ENCODE measurements around the gene EDNRB.

DNA sequence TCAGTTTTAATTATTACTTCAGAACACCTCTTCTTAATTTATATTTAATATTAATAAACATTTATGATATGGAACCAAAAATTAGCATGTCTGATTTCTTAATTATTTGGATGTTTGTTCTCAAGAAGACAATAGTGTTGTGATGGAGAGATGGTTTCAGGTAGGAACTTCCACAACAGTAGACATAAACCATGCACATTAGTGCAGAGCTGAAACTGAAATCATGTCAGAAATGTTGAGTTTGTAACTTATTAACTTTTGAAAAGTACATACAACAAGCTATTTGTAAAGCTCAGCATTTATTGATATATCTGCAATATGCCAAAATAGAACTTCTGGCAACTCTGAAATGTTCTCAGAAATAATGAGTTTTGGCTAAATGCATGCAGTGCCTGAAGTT, 11.8 kb upstream of the EDNRB start:
- TF ChIP-seq, protein P1, sequence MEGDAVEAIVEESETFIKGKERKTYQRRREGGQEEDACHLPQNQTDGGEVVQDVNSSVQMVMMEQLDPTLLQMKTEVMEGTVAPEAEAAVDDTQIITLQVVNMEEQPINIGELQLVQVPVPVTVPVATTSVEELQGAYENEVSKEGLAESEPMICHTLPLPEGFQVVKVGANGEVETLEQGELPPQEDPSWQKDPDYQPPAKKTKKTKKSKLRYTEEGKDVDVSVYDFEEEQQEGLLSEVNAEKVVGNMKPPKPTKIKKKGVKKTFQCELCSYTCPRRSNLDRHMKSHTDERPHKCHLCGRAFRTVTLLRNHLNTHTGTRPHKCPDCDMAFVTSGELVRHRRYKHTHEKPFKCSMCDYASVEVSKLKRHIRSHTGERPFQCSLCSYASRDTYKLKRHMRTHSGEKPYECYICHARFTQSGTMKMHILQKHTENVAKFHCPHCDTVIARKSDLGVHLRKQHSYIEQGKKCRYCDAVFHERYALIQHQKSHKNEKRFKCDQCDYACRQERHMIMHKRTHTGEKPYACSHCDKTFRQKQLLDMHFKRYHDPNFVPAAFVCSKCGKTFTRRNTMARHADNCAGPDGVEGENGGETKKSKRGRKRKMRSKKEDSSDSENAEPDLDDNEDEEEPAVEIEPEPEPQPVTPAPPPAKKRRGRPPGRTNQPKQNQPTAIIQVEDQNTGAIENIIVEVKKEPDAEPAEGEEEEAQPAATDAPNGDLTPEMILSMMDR (conservative IDR thresholded peaks at IDR 0.05; ENCODE audit: low read depth, low read length), result no peak
- TF ChIP-seq EZH2 (IDR thresholded peaks at IDR 0.05; ENCODE audit: borderline replicate concordance, low read depth, low read length, poor library complexity, severe bottlenecking), result no peak

Data from A673 (cell line).